GM12874 (cell line): ENCODE data around the gene LENG1.

Experiments used
- CTCF ChIP-seq: IDR thresholded peaks from 2 replicates; pipeline ENCODE4 v1.5.1; 2011; ENCODE audit warnings: low read depth, mild to moderate bottlenecking, control low read depth, low read length, moderate library complexity; ENCODE audit not compliant: insufficient read depth

The LENG1 gene

GRCh38 chr19:54204767-54205468 lies 45.4 kb upstream of the LENG1 start:
- TF ChIP-seq CTCF, result no peak

- no peak for TF ChIP-seq CTCF
Observed at GRCh38 chr19:54203151-54203611, 43.7 kb upstream of the LENG1 start.

DNA sequence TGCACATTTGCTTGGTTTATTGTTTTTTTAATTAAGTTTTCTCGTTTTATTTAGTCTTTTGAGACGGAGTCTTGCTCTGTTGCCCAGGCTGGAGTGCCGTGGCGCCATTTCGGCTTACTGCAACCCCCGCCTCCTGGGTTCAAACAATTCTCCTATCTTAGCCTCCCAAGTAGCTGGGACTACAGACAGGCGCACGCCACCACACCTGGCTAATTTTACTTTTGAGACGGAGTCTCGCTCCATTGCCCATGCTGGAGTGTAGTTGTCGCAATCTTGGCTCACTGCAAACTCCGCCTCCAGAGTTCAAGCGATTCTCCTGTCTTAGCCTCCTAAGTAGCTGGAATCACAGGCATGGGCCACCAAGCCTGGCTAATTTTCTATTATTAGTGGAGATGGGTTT lies 42.5 kb upstream of the LENG1 start:
- TF ChIP-seq CTCF, result no peak

DNA sequence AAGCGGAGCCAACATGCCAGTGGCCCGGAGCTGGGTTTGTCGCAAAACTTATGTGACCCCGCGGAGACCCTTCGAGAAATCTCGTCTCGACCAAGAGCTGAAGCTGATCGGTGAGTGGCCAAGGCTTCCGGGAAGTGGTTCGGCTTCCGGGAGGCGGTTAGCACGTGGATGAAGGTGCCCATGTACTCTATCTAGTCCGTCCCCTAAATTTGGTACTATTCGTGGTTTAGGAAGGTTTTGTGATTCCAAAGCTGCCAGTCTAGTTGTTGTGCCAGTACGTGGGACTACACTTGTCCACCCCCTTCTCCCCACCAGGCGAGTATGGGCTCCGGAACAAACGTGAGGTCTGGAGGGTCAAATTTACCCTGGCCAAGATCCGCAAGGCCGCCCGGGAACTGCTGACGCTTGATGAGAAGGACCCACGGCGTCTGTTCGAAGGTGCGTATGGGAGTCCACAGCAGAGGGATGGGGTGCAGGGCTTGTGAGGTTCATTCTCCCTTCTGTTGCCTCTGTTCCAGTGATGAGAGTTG lies 41.7 kb upstream of the LENG1 start:
- TF ChIP-seq CTCF, result no peak

- no peak for TF ChIP-seq CTCF
Observed at GRCh38 chr19:54199401-54199800, 39.9 kb upstream of the LENG1 start.

DNA sequence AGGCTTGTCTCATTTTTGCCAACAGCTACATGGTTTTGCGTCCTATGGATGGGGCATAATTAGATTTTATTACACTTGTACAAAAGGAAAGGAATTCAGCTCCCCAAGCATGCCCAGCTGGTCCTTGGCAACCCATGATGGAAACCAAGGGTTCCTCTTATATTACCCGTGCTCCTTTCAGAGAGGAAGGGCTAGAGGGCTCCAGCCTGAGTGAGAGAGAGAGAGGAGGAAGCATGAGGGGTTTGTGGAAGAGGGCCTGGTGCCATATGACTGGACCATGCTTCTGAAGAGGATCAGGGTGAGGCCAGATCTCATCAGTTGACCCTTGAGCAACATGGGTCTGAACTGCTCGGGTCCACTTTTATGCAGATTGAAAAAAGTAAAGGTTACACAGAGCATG lies 37.6 kb upstream of the LENG1 start:
- TF ChIP-seq CTCF, result no peak

DNA sequence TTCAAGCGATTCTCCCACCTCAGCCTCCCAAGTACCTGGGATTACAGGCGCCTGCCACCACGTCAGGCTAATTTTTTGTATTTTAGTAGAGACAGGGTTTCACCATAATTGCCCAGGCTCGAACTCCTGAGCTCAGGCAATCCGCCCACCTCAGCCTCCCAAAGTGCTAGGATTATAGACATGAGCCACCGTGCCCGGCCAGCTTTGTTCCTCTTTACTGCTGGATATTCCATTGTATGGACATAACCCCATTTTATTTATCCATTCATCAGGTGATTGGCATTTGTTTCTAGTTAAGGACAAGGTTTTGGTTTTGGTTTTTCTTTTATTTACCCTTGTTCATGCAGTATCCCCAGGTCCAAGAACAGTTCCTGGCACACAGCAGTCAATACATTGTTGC lies 37.0 kb upstream of the LENG1 start:
- no peak for TF ChIP-seq CTCF

GRCh38 chr19:54193011-54193410 lies 33.5 kb upstream of the LENG1 start:
- no peak for TF ChIP-seq CTCF
